Heart left ventricle (tissue), 16 donors: ENCODE data around the gene C16orf92. TPM values are rescaled to one million over a fixed set of nuclear protein-coding genes. Genes with fewer than 3 reads are reported as not detected.

ENCODE experiments used
- ATAC-seq, 4 donors: fragments of 200-7000 bp; cut with Tn5 transposase; one replicate each; pipeline ENCODE4 v1.9.1; 2020 to 2022; ENCODE audit warnings: moderate library complexity in 4 of 4, mild to moderate bottlenecking in 3 of 4, moderate number of reproducible peaks in 1 of 4
- DNase-seq, 5 donors: peaks; one replicate each; pipeline ENCODE4 v3.0.0-alpha.2; 2020
- H3K27ac ChIP-seq, 12 donors: fragments of 200-600 bp; sonication (generic) in 4 of 12; one replicate each; pipeline versions ENCODE4 v1.5.0 to v1.8.0; 2016 to 2022; ENCODE audit warnings: mild to moderate bottlenecking in 2 of 12
- H3K27me3 ChIP-seq, 9 donors: fragments of 200-600 bp; sonication (generic) in 2 of 9; one replicate each; pipeline versions ENCODE4 v1.5.1 to v1.8.0; 2016 to 2022; ENCODE audit warnings: mild to moderate bottlenecking in 3 of 9
- H3K36me3 ChIP-seq, 9 donors: fragments of 200-600 bp; sonication (generic) in 2 of 9; one replicate each; pipeline versions ENCODE4 v1.5.0 to v1.8.0; 2018 to 2022; ENCODE audit warnings: mild to moderate bottlenecking in 2 of 9
- H3K4me1 ChIP-seq, 12 donors: fragments of 200-600 bp; sonication (generic) in 4 of 12; one replicate each; pipeline versions ENCODE4 v1.5.0 to v1.8.0; 2016 to 2022; ENCODE audit warnings: mild to moderate bottlenecking in 3 of 12
- H3K4me3 ChIP-seq, 12 donors: fragments of 200-600 bp; sonication (generic) in 4 of 12; one replicate each; pipeline versions ENCODE4 v1.5.0 to v1.8.0; 2017 to 2022; ENCODE audit warnings: mild to moderate bottlenecking in 9 of 12, moderate library complexity in 4 of 12
- H3K9me3 ChIP-seq, 12 donors: fragments of 200-600 bp; sonication (generic) in 4 of 12; one replicate each; pipeline versions ENCODE4 v1.5.0 to v1.8.0; 2016 to 2022; ENCODE audit warnings: mild to moderate bottlenecking in 1 of 12
- CTCF ChIP-seq, 12 donors: fragments of 200-600 bp; sonication (generic) in 4 of 12; IDR thresholded peaks; one replicate each; pipeline versions ENCODE4 v1.5.0 to v1.8.0; 2018 to 2022; ENCODE audit warnings: antibody characterized with exemption in 12 of 12, mild to moderate bottlenecking in 5 of 12
- POLR2A ChIP-seq, 2 donors: fragments of 450-650 bp; IDR thresholded peaks; one replicate each; pipeline ENCODE4 v1.6.1; 2017; ENCODE audit warnings: antibody characterized with exemption in 2 of 2, mild to moderate bottlenecking in 2 of 2, moderate library complexity in 2 of 2
- WGBS, 4 donors: extraction: QIAGEN DNeasy Blood & Tissue Kit in 2 of 4; methylation state at CpG; one replicate each; pipeline versions ENCODE4 v1.1.5 to v1.1.7; 2013 to 2018; 5-methylcytosine and 5-hydroxymethylcytosine counted together
- intact Hi-C, 10 donors: fragments of 100-400 bp; cut with DNase I; formaldehyde crosslinking; loops; one replicate each; pipeline versions ENCODE4 v1.11.1 to v1.14.2; 2022
- polyA plus RNA-seq, 2 donors: library from polyadenylated mRNA; stranded (reverse); fragments of 200-250 nt; gene quantifications; one replicate each; pipeline ENCODE4 v1.2.3, GENCODE V29; 2013
- total RNA-seq, 9 donors: library from RNA; depleted of rRNA in 2 of 9; stranded (reverse); fragments of >200 nt in 2 of 9; fragmentation: NEBNext Ultra II Directional in 3 of 9; extraction: Animal tissue kit (Norgen Biotek cat#: 25700) in 3 of 9; gene quantifications; one replicate each; pipeline versions ENCODE4 v1.1.0 to v1.2.4, GENCODE V29; 2016 to 2023
- donor health status: ischemic (EF 13 %, LVEDD 7.1; RV severe dilation, severe dysfunction).
- donor health status: healthy with polysubstance abuse.
- donor health status: DM: no; HTN: yes; CAD: no.
- donor health status: DM: no; HTN: no; CAD: no.
- donor health status: ischemic (EF 25% LVEDD 6.9; RV normal size, moderate dysfunction).
- donor health status: ischemic (EF 25% LVEDD 5.7; RV mildly dilated, moderate dysfunction).
- donor health status: healthy.
- donor health status: DM: yes; HTN: yes; CAD: no.
- donor health status: ischemic (EF 35%, LVEDD 5.7; RV mildly dilated, moderate dysfunction).
- donor health status: nonischemic (EF 11% LVEDD 7.7; RV severe dilation, severe dysfunction).
- donor health status: DM: yes; HTN: yes; CAD: no.
- donor health status: PGD.
- donor health status: ischemic (EF 29% LVEDD 5.4; RV normal size, mild dysfunction).
- donor health status: nonischemic (EF 23%, LVEDD 6.1; RV moderate dilation, normal function).

The C16orf92 gene
- total and polyA plus RNA-seq, 11 donors = not detected

GRCh38 chr16:30067584-30067916 lies 44.6 kb downstream of the C16orf92 start:
- no peak for DNase-seq
- H3K9me3 ChIP-seq = no peaks in the 10 kb centered on the region
- no peak for TF ChIP-seq POLR2A (IDR thresholded peaks at IDR 0.05)
- TF ChIP-seq CTCF (IDR thresholded peaks at IDR 0.05) = no peak
- 36 to 78% (median 51%) methylated on average over 6 of the region's 6 CpGs for WGBS, 4 donors
- peaks cover 0 to 65% (median 58%) of the 10 kb centered on the region in 9 donors for H3K36me3 ChIP-seq
- no peak for ATAC-seq
- peak overlapping the region; percentile 84 to 99 (median 96) for H3K4me3 ChIP-seq
- H3K27ac ChIP-seq = peak overlapping the region in 10 of 12 donors; percentile 92 to 100 (median 99)
- H3K4me1 ChIP-seq = peaks cover 0 to 65% (median 54%) of the 10 kb centered on the region in 12 donors
- H3K27me3 ChIP-seq = no peaks in the 10 kb centered on the region
- intact Hi-C loops = loop anchor here in 4 of 10 donors (5.0 to 10.0 kb wide), 4 partner anchors 57 to 457 kb away; partner anchors contain the start of genes MAPK3 (in 1 of the 4), MAZ (in 1 of the 4) and ZNF768 (in 1 of the 4)

DNA sequence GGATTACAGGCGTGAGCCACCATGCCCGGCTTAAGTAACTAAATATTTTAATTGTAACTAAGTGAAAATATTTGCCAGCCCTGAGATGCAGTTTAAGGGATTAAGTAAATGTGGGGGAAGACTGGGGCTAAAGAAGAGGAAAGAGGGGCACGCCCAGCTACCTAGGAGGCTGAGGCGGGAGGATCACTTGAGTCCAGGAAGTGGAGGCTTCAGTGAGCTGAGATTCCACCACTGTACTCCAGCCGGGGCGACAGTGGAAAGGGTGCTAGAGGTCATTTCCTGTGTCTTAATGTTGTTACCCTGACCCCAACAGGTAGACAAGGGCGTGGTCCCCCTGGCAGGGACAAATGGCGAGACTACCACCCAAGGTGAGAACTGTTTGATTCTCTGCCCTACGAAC lies 45.3 kb downstream of the C16orf92 start:
- intact Hi-C loops = loop anchor here in 4 of 10 donors (5.0 to 10.0 kb wide), 4 partner anchors 56 to 456 kb away; partner anchors contain the start of genes MAPK3 (in 1 of the 4), MAZ (in 1 of the 4) and ZNF768 (in 1 of the 4)
- no peak for ATAC-seq
- DNase-seq = no peak
- no peaks in the 10 kb centered on the region for H3K27me3 ChIP-seq
- no peak for TF ChIP-seq CTCF (IDR thresholded peaks at IDR 0.05)
- TF ChIP-seq POLR2A (IDR thresholded peaks at IDR 0.05) = no peak
- peaks cover 0 to 61% (median 50%) of the 10 kb centered on the region in 12 donors for H3K4me1 ChIP-seq
- H3K36me3 ChIP-seq = peaks cover 0 to 73% (median 66%) of the 10 kb centered on the region in 9 donors
- H3K4me3 ChIP-seq = peak overlapping the region in 7 of 12 donors; percentile 84 to 98 (median 96)
- no peaks in the 10 kb centered on the region for H3K9me3 ChIP-seq
- H3K27ac ChIP-seq = peak overlapping the region in 9 of 12 donors; percentile 12 to 100 (median 99)
- WGBS, 4 donors = 64 to 78% (median 73%) methylated on average over 9 of the region's 9 CpGs

DNA sequence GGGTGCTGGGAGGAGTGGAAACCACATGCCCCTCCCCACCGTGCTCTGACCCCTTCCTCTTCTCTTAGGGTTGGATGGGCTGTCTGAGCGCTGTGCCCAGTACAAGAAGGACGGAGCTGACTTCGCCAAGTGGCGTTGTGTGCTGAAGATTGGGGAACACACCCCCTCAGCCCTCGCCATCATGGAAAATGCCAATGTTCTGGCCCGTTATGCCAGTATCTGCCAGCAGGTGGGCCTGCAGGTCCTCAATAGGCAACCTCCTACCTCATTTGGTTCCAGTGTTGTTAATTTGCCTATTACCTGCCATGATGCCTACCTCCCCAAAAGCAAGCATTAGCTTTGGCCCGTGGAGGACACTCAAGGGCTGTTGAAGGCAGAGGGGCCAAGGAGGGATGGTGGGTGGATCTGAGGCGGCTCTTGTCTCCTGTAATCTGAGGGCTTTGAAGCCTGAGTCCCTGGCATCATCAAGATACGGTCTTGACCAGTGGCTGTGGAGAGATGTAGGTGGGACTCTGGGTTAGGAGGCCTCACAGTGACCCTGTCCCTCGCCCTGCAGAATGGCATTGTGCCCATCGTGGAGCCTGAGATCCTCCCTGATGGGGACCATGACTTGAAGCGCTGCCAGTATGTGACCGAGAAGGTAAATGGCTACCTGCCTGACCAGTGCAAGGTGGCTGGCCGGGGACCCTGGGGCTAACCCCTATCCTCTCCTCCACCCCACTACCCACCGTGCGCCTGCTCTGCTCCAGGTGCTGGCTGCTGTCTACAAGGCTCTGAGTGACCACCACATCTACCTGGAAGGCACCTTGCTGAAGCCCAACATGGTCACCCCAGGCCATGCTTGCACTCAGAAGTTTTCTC lies 46.0 kb downstream of the C16orf92 start:
- Histone ChIP-seq H3K4me3 (peak overlapping the region in 8 of 12 donors; percentile 1 to 98 (median 89)), H3K36me3 (peaks cover 0 to 74% (median 67%) of the 10 kb centered on the region in 9 donors), H3K4me1 (peaks cover 0 to 55% (median 44%) of the 10 kb centered on the region in 12 donors), H3K9me3 (no peaks in the 10 kb centered on the region), H3K27me3 (no peaks in the 10 kb centered on the region), H3K27ac (peak overlapping the region in 8 of 12 donors; percentile 42 to 100 (median 99))
- 53 to 70% (median 64%) methylated on average over 12 to 17 of the region's 17 CpGs for WGBS, 4 donors
- ATAC-seq = no peak
- TF ChIP-seq POLR2A (IDR thresholded peaks at IDR 0.05) (no peak), CTCF (IDR thresholded peaks at IDR 0.05) (peak in 8 of 12 donors; percentile 7 to 33 (median 20))
- peak in 1 of 5 donors; percentile 40 for DNase-seq
- intact Hi-C loops = loop anchor here in 4 of 10 donors (5.0 to 10.0 kb wide), 4 partner anchors 56 to 456 kb away; partner anchors contain the start of genes MAPK3 (in 1 of the 4), MAZ (in 1 of the 4) and ZNF768 (in 1 of the 4)
